K562 (cell line): Measurements from ENCODE around the gene TMC8. TPM values are rescaled to one million over a fixed set of nuclear protein-coding genes. Genes with fewer than 3 reads are reported as not detected.

Experiments
- C11orf30 ChIP-seq: fragments of 450-650 bp; IDR thresholded peaks from 2 replicates; pipeline ENCODE4 v1.6.1; 2016; ENCODE audit warnings: low read depth, mild to moderate bottlenecking
- CAMTA2 ChIP-seq: fragments of 250-450 bp; sonication (Bioruptor Pico); conservative IDR thresholded peaks from 2 replicates; pipeline ENCODE4 v1.5.1; 2022
- CEBPB ChIP-seq: fragments of 450-650 bp; IDR thresholded peaks from 2 replicates; pipeline ENCODE4 v1.6.1; 2016; ENCODE audit warnings: missing genetic modification characterization, missing compliant biosample characterization
- CSDE1 ChIP-seq, 2 experiments: fragments of 450-650 bp; IDR thresholded peaks; 2 replicates each; pipeline ENCODE4 v1.6.1; 2016; ENCODE audit warnings: mild to moderate bottlenecking in 1 of 2
- CXXC5 ChIP-seq: fragments of 250-450 bp; sonication (Bioruptor Pico); IDR thresholded peaks from 2 replicates; pipeline ENCODE4 v1.8.0; 2022; ENCODE audit warnings: inconsistent platforms, mild to moderate bottlenecking, moderate library complexity
- E4F1 ChIP-seq: fragments of 250-450 bp; sonication (Bioruptor Pico); IDR thresholded peaks from 2 replicates; pipeline ENCODE4 v1.5.0; 2021; ENCODE audit warnings: mild to moderate bottlenecking, borderline replicate concordance
- GATA2 ChIP-seq: sonication (generic); formaldehyde crosslinking; IDR thresholded peaks from 2 replicates; pipeline ENCODE4 v1.4.0; 2020; ENCODE audit warnings: mild to moderate bottlenecking, missing genetic modification reagents
- HMGN3 ChIP-seq: IDR thresholded peaks from 2 replicates; pipeline ENCODE4 v1.6.1; 2011; ENCODE audit warnings: borderline replicate concordance, low read depth, mild to moderate bottlenecking, mixed read lengths, low read length; ENCODE audit not compliant: insufficient read length; ENCODE audit errors: extremely low read depth
- IRF9 ChIP-seq: fragments of 450-650 bp; IDR thresholded peaks from 2 replicates; pipeline ENCODE4 v1.6.1; 2016; ENCODE audit warnings: missing biosample characterization, missing genetic modification characterization
- MYBL2 ChIP-seq, 2 experiments: fragments of 450-650 bp in 1 of 2; sonication (generic) in 1 of 2; formaldehyde crosslinking in 1 of 2; IDR thresholded peaks; 2 replicates each; pipeline versions ENCODE4 v1.6.1 to v1.8.1; 2017 to 2022; ENCODE audit warnings: borderline replicate concordance in 1 of 2, inconsistent platforms in 1 of 2, low read depth in 1 of 2, mild to moderate bottlenecking in 1 of 2, missing genetic modification reagents in 1 of 2, moderate library complexity in 1 of 2
- NEUROD1 ChIP-seq: fragments of 150-350 bp; IDR thresholded peaks from 2 replicates; pipeline ENCODE4 v1.6.1; 2014; ENCODE audit warnings: borderline replicate concordance, low read length, low read depth; ENCODE audit not compliant: partially characterized antibody
- PHF21A ChIP-seq: fragments of 450-650 bp; IDR thresholded peaks from 2 replicates; pipeline ENCODE4 v1.6.1; 2017; ENCODE audit warnings: low read depth, borderline replicate concordance
- POLR3G ChIP-seq: IDR thresholded peaks from 2 replicates; pipeline ENCODE4 v1.6.1; 2011; ENCODE audit not compliant: insufficient read length, insufficient replicate concordance; ENCODE audit errors: extremely low read depth
- RBBP5 ChIP-seq: fragments of 200-600 bp; sonication (generic); IDR thresholded peaks from 2 replicates; pipeline ENCODE4 v1.6.1; 2012; ENCODE audit warnings: borderline replicate concordance, mild to moderate bottlenecking, low read length, control low read depth, inconsistent platforms; ENCODE audit not compliant: insufficient read depth, poor library complexity, severe bottlenecking
- RBFOX2 ChIP-seq: fragments of 200-400 bp; formaldehyde crosslinking; IDR thresholded peaks from 2 replicates; pipeline ENCODE4 v1.6.1; 2017; ENCODE audit warnings: low read depth, mild to moderate bottlenecking, low read length, moderate library complexity
- RBM39 ChIP-seq: fragments of 200-400 bp; formaldehyde crosslinking; optimal IDR thresholded peaks from 2 replicates; pipeline ENCODE3; 2018; ENCODE audit warnings: low read depth, low read length
- TRIM25 ChIP-seq: fragments of 450-650 bp; IDR thresholded peaks from 2 replicates; pipeline ENCODE4 v1.7.0; 2016; ENCODE audit warnings: borderline replicate concordance
- XRCC3 ChIP-seq: fragments of 450-650 bp; IDR thresholded peaks from 2 replicates; pipeline ENCODE4 v1.6.1; 2017; ENCODE audit warnings: mild to moderate bottlenecking, moderate library complexity
- ZBTB43 ChIP-seq: sonication (generic); formaldehyde crosslinking; IDR thresholded peaks from 2 replicates; pipeline ENCODE4 v1.8.0; 2023; ENCODE audit warnings: mild to moderate bottlenecking, missing genetic modification reagents
- ZC3H11A ChIP-seq: IDR thresholded peaks from 2 replicates; pipeline ENCODE4 v1.6.1; 2012; ENCODE audit warnings: low read depth, low read length, improper control_type of control experiment
- ZNF311 ChIP-seq: fragments of 250-450 bp; sonication (Bioruptor Pico); IDR thresholded peaks from 2 replicates; pipeline ENCODE4 v1.4.0; 2020; ENCODE audit warnings: mild to moderate bottlenecking, moderate library complexity
- ZNF41 ChIP-seq: fragments of 250-450 bp; sonication (Bioruptor Pico); conservative IDR thresholded peaks from 2 replicates; pipeline ENCODE4 v1.4.0; 2020; ENCODE audit warnings: mild to moderate bottlenecking
- polyA plus RNA-seq, 8 experiments: library from polyadenylated mRNA; depleted of rRNA in 4 of 8; stranded (reverse) in 5 of 8; unstranded in 3 of 8; fragments of >200 nt; fragmentation: Nextera tagmentation in 2 of 8; fragmentation: Illumina TruSeq in 1 of 8; extraction: Ambion mirVana in 2 of 8; extraction: Trizol in 1 of 8; gene quantifications; 2 replicates each; pipeline versions ENCODE4 v1.2.1 to v1.2.3, GENCODE V29; 2011 to 2014; ENCODE audit warnings: inconsistent platforms in 1 of 8, missing spikeins in 1 of 8
- total RNA-seq, 7 experiments: library from RNA; depleted of rRNA in 6 of 7; stranded (reverse); fragments of >200 nt in 6 of 7; fragmentation: Illumina TruSeq in 2 of 7; extraction: Trizol in 2 of 7; gene quantifications; 2 replicates each; pipeline versions ENCODE4 v1.2.1 to v1.2.3, GENCODE V29; 2011 to 2021; ENCODE audit warnings: low replicate concordance in 1 of 7

Gene TMC8
- total and polyA plus RNA-seq, 9 of the 15 experiments (the other 6 are each of a cell fraction or from before 2014, with no cell fraction given): 0.13 to 10.9 (median 2.8) TPM

GRCh38 chr17:78127239-78127887 is 3.2 kb upstream of the TMC8 start (continued):
- no peak for TF ChIP-seq XRCC3
- TF ChIP-seq CSDE1 (IDR thresholded peaks at IDR 0.05): no peak
- TF ChIP-seq GATA2 (CRISPR knock-in tag): no peak
- TF ChIP-seq RBFOX2: peak; percentile 80
- no peak for TF ChIP-seq CAMTA2 (CRISPR knock-in tag)
- TF ChIP-seq IRF9 (tag): no peak
- TF ChIP-seq HMGN3: no peak
- TF ChIP-seq ZC3H11A: no peak
- no peak for TF ChIP-seq ZBTB43 (CRISPR knock-in tag)
- no peak for TF ChIP-seq MYBL2 (IDR thresholded peaks at IDR 0.05; ENCODE audit: low read depth)
- no peak for TF ChIP-seq MYBL2 (CRISPR knock-in tag; IDR thresholded peaks at IDR 0.05; ENCODE audit: borderline replicate concordance)
- no peak for TF ChIP-seq NEUROD1
- TF ChIP-seq ZNF311 (CRISPR knock-in tag): no peak
- no peak for TF ChIP-seq ZNF41 (CRISPR knock-in tag)
- TF ChIP-seq CEBPB (tag): no peak
- peak; percentile 41 for TF ChIP-seq RBBP5
- TF ChIP-seq CXXC5 (CRISPR knock-in tag): peak; percentile 35; the same call in 1 of the 2 replicates
- no peak for TF ChIP-seq RBM39
- TF ChIP-seq TRIM25: no peak
- no peak for TF ChIP-seq E4F1 (CRISPR knock-in tag)
- TF ChIP-seq POLR3G: no peak
- TF ChIP-seq C11orf30: no peak
- no peak for TF ChIP-seq PHF21A
